ENCODE measurements around the gene ADRA1B.

Gene ADRA1B

GRCh38 chr5:159902444-159903121 is 13.7 kb upstream of the ADRA1B start:
- peak; percentile 83 for DNase-seq

GRCh38 chr5:159903131-159903530 is 13.2 kb upstream of the ADRA1B start:
- no peak for DNase-seq

- no peak for DNase-seq
Measured at GRCh38 chr5:159904874-159905273, 11.4 kb upstream of the ADRA1B start.

- DNase-seq, result peak; percentile 92
Measured at GRCh38 chr5:159905496-159905895, 10.8 kb upstream of the ADRA1B start.

GRCh38 chr5:159906463-159906862 is 9.8 kb upstream of the ADRA1B start:
- no peak for DNase-seq

- DNase-seq, result peak; percentile 45
Measured at GRCh38 chr5:159906943-159907342, 9.3 kb upstream of the ADRA1B start.

GRCh38 chr5:159907689-159908590 is 8.3 kb upstream of the ADRA1B start:
- DNase-seq, result peak; percentile 31

- DNase-seq, result peak; percentile 31
Measured at GRCh38 chr5:159908591-159908940, 7.7 kb upstream of the ADRA1B start.

- no peak for DNase-seq
Measured at GRCh38 chr5:159909126-159909525, 7.2 kb upstream of the ADRA1B start.

- DNase-seq, result no peak
Measured at GRCh38 chr5:159910207-159910842, 6.0 kb upstream of the ADRA1B start.

- no peak for DNase-seq
Measured at GRCh38 chr5:159910843-159911229, 5.4 kb upstream of the ADRA1B start.

- DNase-seq, result no peak
Measured at GRCh38 chr5:159911349-159911748, 4.9 kb upstream of the ADRA1B start.

- DNase-seq, result peak; percentile 69
Measured at GRCh38 chr5:159912033-159912800, 4.1 kb upstream of the ADRA1B start.

GRCh38 chr5:159913048-159913447 is 3.2 kb upstream of the ADRA1B start:
- peak; percentile 94 for DNase-seq

GRCh38 chr5:159913501-159913900 is 2.8 kb upstream of the ADRA1B start:
- no peak for DNase-seq

- no peak for DNase-seq
Measured at GRCh38 chr5:159916841-159917761, 819 bp downstream of the ADRA1B start.

- DNase-seq, result no peak
Measured at GRCh38 chr5:159917994-159918393, 1.7 kb downstream of the ADRA1B start.

- no peak for DNase-seq
Measured at GRCh38 chr5:159921721-159922120, 5.4 kb downstream of the ADRA1B start.

- DNase-seq, result no peak
Measured at GRCh38 chr5:159923008-159923407, 6.7 kb downstream of the ADRA1B start.

- DNase-seq, result peak; percentile 68
Measured at GRCh38 chr5:159928122-159928909, 12.0 kb downstream of the ADRA1B start.

- DNase-seq, result no peak
Measured at GRCh38 chr5:159929176-159929575, 12.9 kb downstream of the ADRA1B start.

Data from NCI-H226 (cell line).